ENCODE results near the gene ONECUT3.

The ONECUT3 gene

DNA sequence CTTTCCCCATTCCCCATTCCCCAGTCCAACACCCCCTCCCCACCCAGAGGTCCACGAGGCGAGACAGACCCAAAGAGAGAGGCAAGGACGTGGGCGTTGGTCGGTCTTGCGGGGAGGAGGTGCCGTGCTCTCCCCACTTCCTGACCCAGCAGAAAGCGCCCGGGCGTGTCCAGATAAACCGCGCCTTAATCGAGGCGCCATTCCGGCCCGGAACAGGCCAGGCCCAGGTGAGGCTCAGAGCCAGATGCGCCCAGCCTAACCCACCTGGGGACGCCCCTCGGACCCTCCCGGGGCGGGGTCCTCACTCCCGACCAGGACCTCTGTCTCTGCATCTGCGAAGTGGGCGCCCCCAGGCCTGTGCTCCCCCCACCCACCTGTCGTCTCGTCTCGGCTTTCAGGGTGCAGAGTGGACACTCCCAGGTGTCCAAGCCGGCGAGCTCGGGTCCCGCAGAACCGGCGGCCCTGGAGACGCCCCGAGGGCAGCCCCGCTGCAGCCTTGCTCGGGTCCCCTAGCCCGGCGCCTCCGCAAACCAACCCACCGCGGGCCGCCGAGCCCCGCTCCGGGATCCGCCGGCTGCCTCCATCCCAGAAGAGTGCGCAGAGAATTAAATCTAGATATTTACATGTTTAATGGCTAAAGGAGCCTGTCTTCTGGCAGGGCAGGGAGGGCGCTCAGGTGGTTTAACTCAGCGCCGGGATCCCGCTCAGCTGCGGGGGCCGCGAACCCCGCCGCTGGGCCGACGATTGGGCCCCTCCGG, 5.0 kb upstream of the ONECUT3 start:
- no peak overlapping the region for H3K27ac ChIP-seq
- TF ChIP-seq, protein P1, sequence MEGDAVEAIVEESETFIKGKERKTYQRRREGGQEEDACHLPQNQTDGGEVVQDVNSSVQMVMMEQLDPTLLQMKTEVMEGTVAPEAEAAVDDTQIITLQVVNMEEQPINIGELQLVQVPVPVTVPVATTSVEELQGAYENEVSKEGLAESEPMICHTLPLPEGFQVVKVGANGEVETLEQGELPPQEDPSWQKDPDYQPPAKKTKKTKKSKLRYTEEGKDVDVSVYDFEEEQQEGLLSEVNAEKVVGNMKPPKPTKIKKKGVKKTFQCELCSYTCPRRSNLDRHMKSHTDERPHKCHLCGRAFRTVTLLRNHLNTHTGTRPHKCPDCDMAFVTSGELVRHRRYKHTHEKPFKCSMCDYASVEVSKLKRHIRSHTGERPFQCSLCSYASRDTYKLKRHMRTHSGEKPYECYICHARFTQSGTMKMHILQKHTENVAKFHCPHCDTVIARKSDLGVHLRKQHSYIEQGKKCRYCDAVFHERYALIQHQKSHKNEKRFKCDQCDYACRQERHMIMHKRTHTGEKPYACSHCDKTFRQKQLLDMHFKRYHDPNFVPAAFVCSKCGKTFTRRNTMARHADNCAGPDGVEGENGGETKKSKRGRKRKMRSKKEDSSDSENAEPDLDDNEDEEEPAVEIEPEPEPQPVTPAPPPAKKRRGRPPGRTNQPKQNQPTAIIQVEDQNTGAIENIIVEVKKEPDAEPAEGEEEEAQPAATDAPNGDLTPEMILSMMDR (conservative IDR thresholded peaks at IDR 0.05) = no peak

DNA sequence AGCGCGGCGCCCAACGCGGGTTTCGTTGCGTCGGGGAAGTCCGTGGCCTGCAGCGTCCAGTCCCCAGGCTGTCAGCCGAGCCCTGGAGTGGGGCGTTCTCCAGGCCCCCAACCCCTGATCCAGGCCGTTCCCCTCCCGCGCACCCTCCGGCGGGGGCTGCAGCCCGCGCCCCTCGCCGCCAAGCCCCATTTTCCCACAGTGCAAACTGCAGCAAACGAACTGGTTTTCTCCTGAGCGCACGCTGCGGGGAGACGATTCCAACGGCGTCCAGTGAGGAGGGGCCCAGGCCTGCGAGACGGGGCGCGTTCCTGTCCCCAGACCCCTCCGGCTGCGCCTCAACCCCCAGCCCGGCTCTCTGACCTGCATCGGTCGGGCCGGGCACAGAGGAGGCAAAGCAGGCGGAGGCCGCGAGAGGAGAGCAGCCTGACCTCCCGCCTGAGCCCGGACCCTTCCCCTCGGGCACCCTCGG, 4.4 kb upstream of the ONECUT3 start:
- TF ChIP-seq, protein P1 (conservative IDR thresholded peaks at IDR 0.05) = no peak
- no peak overlapping the region for H3K27ac ChIP-seq

DNA sequence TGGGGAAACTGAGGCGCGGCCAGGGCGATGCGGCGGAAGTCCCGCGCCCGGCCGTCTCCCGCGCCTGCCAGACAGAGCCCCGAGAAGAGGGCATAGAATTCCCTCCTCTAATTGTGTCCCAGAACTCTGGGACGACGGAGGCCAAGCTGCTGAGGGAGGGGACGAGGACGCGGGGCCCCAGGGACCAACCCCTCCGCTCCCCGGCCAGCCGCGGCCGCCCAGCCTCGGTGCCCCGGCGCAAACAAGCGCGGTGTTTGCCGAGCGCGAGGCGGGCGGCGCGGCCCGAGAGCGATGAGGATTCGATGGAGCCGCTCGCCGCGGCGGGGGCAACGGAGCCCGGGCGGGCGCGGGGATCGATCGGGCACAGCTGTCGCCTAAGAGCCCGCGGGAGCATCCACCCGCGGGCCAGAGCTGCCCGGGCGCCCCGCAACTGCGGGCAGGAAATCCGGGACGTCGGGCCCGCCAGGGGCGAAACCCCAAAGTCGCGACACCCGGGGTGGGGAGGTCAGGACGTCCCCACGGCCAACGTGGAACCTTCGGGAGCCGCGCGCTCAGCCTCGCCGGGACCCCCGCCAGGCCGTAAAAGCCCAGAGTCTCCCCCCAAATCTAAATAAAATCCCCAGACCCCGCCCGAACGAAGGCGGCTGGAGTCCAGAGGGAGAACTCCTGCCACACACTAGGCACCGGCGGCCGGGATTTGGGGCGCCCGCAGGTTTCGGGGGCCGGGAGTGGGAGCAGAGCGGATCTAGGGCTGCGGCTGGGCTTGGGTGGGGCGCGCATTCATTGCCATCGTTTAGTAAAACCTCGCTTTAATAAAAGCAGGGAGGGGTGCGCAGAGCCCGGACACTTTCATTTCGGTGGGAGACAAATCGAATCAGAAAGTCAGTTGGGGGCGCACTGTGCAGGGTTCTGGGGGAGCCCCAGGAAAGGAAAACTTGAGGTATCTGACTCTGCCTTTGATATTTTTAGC, 3.6 kb upstream of the ONECUT3 start:
- no peak overlapping the region for H3K27ac ChIP-seq
- TF ChIP-seq, protein P1 (conservative IDR thresholded peaks at IDR 0.05) = no peak

DNA sequence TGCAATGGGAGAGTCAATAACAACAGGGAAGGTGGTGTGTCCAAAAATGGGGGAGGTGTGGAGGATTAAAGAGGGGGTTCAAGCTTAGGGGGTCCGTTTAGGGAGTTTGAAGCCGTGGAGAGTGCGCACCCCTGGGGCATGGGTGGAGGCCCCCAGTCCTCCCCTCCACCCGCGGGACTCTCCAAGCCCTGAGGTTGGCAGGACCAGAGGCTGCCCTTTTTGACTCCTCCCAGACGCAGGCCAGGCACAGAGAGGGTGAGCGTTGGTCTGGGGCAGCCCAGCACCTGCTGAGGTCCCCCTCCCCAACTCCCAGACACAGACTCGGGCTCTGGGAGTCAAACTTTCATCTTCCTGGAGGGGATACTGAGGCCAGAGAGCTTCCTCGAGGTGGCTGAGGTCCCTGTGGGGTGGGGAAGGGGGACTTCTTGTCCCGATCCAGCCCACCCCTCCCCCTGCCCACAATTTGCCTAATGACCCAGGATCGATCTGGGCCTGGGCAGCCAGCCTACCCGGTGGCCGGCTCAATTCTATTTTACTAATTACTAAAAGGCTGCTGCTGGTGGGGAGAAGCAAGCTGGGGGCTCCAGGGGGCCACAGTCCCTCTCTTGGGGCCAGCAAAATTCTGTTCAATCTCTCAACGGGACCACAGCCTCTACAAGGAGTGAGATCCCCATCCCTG, 2.8 kb upstream of the ONECUT3 start:
- TF ChIP-seq, protein P1 (conservative IDR thresholded peaks at IDR 0.05) = no peak
- no peak overlapping the region for H3K27ac ChIP-seq

DNA sequence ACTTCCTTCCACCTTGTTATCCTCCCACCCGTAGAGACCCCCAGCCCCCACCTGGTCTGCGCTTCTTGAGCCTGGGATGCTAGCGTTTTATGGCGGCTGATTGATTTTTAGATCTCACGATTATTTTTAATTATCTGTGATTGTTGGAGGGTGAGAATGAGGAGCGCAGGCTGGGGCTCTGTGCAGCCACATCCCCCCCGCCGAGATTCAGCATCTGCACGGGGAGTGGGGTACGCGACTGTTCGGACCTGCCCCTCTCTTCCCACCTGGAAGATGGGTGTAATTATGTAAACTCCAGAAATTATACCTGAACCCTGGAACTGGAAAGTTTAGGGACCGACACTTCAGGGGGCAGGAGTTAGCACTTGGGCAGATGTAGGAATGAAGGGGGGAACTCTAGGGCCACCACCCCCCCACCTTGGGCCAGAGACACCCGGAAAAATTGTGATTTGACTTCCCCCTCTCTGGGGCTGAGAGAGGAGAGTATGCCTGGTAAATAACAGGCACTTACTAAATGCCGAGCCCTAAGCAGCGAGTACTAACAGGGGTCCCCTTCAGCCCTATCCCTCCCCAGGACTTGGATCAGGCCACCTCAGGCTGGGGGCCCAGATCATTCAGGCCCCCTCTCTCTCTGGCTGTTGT, 1.8 kb upstream of the ONECUT3 start:
- TF ChIP-seq, protein P1 (conservative IDR thresholded peaks at IDR 0.05) = no peak
- H3K27ac ChIP-seq = no peak overlapping the region

DNA sequence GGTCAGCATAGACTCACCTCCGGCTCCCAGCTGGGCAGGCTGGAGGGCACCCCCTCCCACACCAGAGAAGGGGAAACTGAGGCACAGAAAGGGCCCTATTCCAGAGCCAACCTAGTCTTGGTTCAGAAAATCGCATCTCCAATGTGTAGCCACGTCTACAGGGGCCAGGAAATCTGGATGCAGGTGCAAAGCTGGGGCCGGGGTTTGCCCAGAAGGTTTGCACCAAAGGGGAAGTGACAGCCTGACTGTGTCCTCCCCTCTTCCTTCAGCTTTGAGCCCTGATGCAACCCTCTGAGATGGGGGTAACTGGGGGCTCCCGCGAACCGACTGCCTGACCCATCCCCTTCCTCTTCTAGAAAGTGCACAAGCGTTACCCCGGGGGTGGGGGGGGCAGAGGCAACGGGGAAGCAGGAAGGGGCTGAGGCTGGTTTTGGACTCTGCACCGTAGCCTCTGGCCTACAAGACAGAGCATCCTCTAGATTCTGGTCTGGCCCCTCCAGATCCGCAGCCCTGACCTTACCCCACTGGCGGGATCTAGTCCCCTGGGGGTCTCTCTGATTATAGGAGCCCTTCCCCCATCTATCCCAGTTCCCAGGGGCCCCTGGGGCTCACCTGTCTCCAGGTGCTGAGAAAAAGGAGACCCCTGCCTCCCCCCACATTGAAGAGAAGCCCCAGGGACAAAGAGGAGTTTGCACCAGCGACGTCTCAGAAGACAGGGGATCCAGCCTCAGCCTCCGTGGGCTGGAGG, 1.1 kb upstream of the ONECUT3 start:
- no peak overlapping the region for H3K27ac ChIP-seq
- TF ChIP-seq, protein P1 (conservative IDR thresholded peaks at IDR 0.05) = no peak
